Measurements from ENCODE around the gene GPR33. TPM values are rescaled to one million over a fixed set of nuclear protein-coding genes. Genes with fewer than 3 reads are reported as not detected.

GPR33 gene
- total and polyA plus RNA-seq, 10 of the 15 experiments (the other 5 are each of a cell fraction or from before 2014, with no cell fraction given): not detected

DNA sequence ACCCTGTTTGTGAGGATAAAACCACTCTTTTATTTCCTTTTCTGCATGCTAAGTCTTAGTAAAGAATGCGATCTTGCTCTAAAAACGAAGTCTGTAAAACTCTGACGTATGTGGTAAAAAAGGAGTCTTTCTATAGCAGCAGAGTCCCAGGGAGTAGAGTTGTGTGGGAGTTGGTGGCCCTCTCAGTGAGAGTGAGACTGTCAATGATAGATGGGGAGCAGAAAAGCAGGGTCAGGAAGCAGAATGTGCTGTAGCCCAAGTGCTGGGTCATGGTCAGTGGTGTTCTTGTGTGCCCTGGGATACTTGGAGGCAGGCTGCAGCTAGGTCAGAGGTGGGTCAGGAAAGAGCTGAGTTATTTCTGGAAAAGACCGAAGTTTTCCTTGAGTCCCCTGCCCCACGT, 20.3 kb upstream of the GPR33 start:
- in situ Hi-C loops (cut with MboI) (loop anchor here (5.0 to 25.0 kb wide), 2 partner anchors 749 to 954 kb away; no protein-coding TSS in a partner anchor), intact Hi-C loops (cut with micrococcal nuclease; ENCODE audit: unreplicated experiment) (no loop called here)
- ChIA-PET SMC1A (ENCODE audit: uncharacterized antibody, unreplicated experiment) (no interaction called here), RAD21 (ENCODE audit: unreplicated experiment) (no interaction called here), POLR2A (no interaction called here), CTCF (interaction anchor here (7.3 kb wide), 1 partner anchor 744 kb away, joined by 84 read pairs; no protein-coding TSS in a partner anchor)
- Histone ChIP-seq H3K36me3 (ENCODE audit: control insufficient read depth in 2 of 2, insufficient read depth in 2 of 2, low read length in 1 of 2) (no peaks in the 10 kb centered on the region), H3K4me1 (ENCODE audit: control insufficient read depth, insufficient read depth, low read length) (no peaks in the 10 kb centered on the region), H3K4me2 (ENCODE audit: control insufficient read depth, insufficient read depth) (no peak overlapping the region), H2AFZ (ENCODE audit: control insufficient read depth, low read depth, low read length) (no peak overlapping the region), H3K27me3 (replicated peaks in 1 of 2; ENCODE audit: control insufficient read depth in 2 of 2, insufficient read depth in 2 of 2, low read length in 1 of 2) (no peaks in the 10 kb centered on the region; a peak in 1 of 4 replicates), H3K79me2 (ENCODE audit: control insufficient read depth, insufficient read depth, low read length) (no peaks in the 10 kb centered on the region), H3K9ac (ENCODE audit: control insufficient read depth, insufficient read depth, low read length) (no peak overlapping the region), H3K9me3 (replicated peaks; ENCODE audit: control insufficient read depth, insufficient read depth, low read length) (no peaks in the 10 kb centered on the region), H3K4me3 (no peak overlapping the region), H4K20me1 (ENCODE audit: control insufficient read depth, insufficient read depth) (no peaks in the 10 kb centered on the region), H3K27ac (ENCODE audit: control insufficient read depth, insufficient read depth) (no peak overlapping the region)
- BruUV-seq (replicated peaks): no TSS peak
- 26% methylated on average over 5 of the region's 5 CpGs for WGBS (ENCODE audit: insufficient coverage, insufficient replicate concordance, low lambda C conversion rate, missing lambda C conversion rate)
- FAIRE-seq: no peak
- no peak for ATAC-seq
- DNase-seq (ENCODE audit: low read depth, low spot score): no peak
- TF ChIP-seq ZZZ3 (IDR thresholded peaks at IDR 0.05; ENCODE audit: control insufficient read depth, insufficient read length, low read depth): no peak
- no peak for TF ChIP-seq TCF7 (IDR thresholded peaks at IDR 0.05; ENCODE audit: borderline replicate concordance)
- no peak for TF ChIP-seq RAD21 (IDR thresholded peaks at IDR 0.05; ENCODE audit: insufficient read depth, low read depth, low read length)
- no peak for TF ChIP-seq SRF (IDR thresholded peaks at IDR 0.05; ENCODE audit: low read depth in 2 of 2, low read length in 2 of 2)
- TF ChIP-seq, protein P1, sequence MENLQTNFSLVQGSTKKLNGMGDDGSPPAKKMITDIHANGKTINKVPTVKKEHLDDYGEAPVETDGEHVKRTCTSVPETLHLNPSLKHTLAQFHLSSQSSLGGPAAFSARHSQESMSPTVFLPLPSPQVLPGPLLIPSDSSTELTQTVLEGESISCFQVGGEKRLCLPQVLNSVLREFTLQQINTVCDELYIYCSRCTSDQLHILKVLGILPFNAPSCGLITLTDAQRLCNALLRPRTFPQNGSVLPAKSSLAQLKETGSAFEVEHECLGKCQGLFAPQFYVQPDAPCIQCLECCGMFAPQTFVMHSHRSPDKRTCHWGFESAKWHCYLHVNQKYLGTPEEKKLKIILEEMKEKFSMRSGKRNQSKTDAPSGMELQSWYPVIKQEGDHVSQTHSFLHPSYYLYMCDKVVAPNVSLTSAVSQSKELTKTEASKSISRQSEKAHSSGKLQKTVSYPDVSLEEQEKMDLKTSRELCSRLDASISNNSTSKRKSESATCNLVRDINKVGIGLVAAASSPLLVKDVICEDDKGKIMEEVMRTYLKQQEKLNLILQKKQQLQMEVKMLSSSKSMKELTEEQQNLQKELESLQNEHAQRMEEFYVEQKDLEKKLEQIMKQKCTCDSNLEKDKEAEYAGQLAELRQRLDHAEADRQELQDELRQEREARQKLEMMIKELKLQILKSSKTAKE (IDR thresholded peaks at IDR 0.05; ENCODE audit: low read depth, poor library complexity, severe bottlenecking): no peak
- TF ChIP-seq, protein P2, sequence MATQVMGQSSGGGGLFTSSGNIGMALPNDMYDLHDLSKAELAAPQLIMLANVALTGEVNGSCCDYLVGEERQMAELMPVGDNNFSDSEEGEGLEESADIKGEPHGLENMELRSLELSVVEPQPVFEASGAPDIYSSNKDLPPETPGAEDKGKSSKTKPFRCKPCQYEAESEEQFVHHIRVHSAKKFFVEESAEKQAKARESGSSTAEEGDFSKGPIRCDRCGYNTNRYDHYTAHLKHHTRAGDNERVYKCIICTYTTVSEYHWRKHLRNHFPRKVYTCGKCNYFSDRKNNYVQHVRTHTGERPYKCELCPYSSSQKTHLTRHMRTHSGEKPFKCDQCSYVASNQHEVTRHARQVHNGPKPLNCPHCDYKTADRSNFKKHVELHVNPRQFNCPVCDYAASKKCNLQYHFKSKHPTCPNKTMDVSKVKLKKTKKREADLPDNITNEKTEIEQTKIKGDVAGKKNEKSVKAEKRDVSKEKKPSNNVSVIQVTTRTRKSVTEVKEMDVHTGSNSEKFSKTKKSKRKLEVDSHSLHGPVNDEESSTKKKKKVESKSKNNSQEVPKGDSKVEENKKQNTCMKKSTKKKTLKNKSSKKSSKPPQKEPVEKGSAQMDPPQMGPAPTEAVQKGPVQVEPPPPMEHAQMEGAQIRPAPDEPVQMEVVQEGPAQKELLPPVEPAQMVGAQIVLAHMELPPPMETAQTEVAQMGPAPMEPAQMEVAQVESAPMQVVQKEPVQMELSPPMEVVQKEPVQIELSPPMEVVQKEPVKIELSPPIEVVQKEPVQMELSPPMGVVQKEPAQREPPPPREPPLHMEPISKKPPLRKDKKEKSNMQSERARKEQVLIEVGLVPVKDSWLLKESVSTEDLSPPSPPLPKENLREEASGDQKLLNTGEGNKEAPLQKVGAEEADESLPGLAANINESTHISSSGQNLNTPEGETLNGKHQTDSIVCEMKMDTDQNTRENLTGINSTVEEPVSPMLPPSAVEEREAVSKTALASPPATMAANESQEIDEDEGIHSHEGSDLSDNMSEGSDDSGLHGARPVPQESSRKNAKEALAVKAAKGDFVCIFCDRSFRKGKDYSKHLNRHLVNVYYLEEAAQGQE (IDR thresholded peaks at IDR 0.05; ENCODE audit: low read depth, low read length): no peak
- TF ChIP-seq, protein P3, sequence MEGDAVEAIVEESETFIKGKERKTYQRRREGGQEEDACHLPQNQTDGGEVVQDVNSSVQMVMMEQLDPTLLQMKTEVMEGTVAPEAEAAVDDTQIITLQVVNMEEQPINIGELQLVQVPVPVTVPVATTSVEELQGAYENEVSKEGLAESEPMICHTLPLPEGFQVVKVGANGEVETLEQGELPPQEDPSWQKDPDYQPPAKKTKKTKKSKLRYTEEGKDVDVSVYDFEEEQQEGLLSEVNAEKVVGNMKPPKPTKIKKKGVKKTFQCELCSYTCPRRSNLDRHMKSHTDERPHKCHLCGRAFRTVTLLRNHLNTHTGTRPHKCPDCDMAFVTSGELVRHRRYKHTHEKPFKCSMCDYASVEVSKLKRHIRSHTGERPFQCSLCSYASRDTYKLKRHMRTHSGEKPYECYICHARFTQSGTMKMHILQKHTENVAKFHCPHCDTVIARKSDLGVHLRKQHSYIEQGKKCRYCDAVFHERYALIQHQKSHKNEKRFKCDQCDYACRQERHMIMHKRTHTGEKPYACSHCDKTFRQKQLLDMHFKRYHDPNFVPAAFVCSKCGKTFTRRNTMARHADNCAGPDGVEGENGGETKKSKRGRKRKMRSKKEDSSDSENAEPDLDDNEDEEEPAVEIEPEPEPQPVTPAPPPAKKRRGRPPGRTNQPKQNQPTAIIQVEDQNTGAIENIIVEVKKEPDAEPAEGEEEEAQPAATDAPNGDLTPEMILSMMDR (IDR thresholded peaks at IDR 0.05 in 2 of 3, conservative IDR thresholded peaks at IDR 0.05 in 1 of 3; ENCODE audit: control insufficient read depth in 2 of 3, extremely low read depth in 1 of 3, insufficient read depth in 1 of 3, low read depth in 3 of 3, low read length in 3 of 3): no peak
- TF ChIP-seq PAX8 (IDR thresholded peaks at IDR 0.05): no peak
- no peak for TF ChIP-seq BHLHE40 (IDR thresholded peaks at IDR 0.05; ENCODE audit: borderline replicate concordance in 1 of 2, low read depth in 2 of 2, low read length in 1 of 2)
- TF ChIP-seq, protein P4, sequence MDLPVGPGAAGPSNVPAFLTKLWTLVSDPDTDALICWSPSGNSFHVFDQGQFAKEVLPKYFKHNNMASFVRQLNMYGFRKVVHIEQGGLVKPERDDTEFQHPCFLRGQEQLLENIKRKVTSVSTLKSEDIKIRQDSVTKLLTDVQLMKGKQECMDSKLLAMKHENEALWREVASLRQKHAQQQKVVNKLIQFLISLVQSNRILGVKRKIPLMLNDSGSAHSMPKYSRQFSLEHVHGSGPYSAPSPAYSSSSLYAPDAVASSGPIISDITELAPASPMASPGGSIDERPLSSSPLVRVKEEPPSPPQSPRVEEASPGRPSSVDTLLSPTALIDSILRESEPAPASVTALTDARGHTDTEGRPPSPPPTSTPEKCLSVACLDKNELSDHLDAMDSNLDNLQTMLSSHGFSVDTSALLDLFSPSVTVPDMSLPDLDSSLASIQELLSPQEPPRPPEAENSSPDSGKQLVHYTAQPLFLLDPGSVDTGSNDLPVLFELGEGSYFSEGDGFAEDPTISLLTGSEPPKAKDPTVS (IDR thresholded peaks at IDR 0.05; ENCODE audit: low read depth, low read length): no peak
- no peak for TF ChIP-seq POLR2AphosphoS5 (IDR thresholded peaks at IDR 0.05; ENCODE audit: low read length)
- no peak for TF ChIP-seq NR2C1 (IDR thresholded peaks at IDR 0.05)
- TF ChIP-seq ETV6 (conservative IDR thresholded peaks at IDR 0.05 in 1 of 2, IDR thresholded peaks at IDR 0.05 in 1 of 2; ENCODE audit: borderline replicate concordance in 1 of 2, low read depth in 1 of 2): no peak
- TF ChIP-seq IRF4 (IDR thresholded peaks at IDR 0.05; ENCODE audit: low read depth, low read length): no peak

Measured in GM12878 (cell line).